Neural cell (in vitro differentiated cells): Measurements from ENCODE around the gene SARS1. TPM values are rescaled to one million over a fixed set of nuclear protein-coding genes. Genes with fewer than 3 reads are reported as not detected.

Experiments
- H2AFZ ChIP-seq: fragments of 200-600, 300-800 bp; sonication (generic), shearing (Covaris generic); 2 replicates; pipeline ENCODE4 v1.6.0; 2014; ENCODE audit warnings: low read depth, mild to moderate bottlenecking, antibody characterized with exemption, low read length, moderate library complexity
- H3F3A ChIP-seq: fragments of 200-600 bp; shearing (Covaris generic); 2 replicates; pipeline ENCODE4 v1.6.1; 2016; ENCODE audit warnings: mild to moderate bottlenecking, moderate library complexity, mixed read lengths, antibody characterized with exemption, low read length; ENCODE audit not compliant: insufficient read depth, poor library complexity, severe bottlenecking
- H3K27ac ChIP-seq: fragments of 200-600, 300-800 bp; sonication (generic), shearing (Covaris generic); 2 replicates; pipeline ENCODE4 v1.5.1; 2014; ENCODE audit warnings: mild to moderate bottlenecking, low read length, moderate library complexity
- H3K27me3 ChIP-seq: fragments of 300-800, 200-600 bp; sonication (generic), shearing (Covaris generic); 2 replicates; pipeline ENCODE4 v1.6.0; 2014; ENCODE audit warnings: mild to moderate bottlenecking, low read depth, low read length, moderate library complexity; ENCODE audit not compliant: insufficient read depth
- H3K36me3 ChIP-seq: fragments of 300-800, 200-600 bp; sonication (generic), shearing (Covaris generic); 2 replicates; pipeline ENCODE4 v1.5.1; 2014; ENCODE audit warnings: mild to moderate bottlenecking, antibody characterized with exemption, low read length, moderate library complexity; ENCODE audit not compliant: insufficient read depth
- H3K4me2 ChIP-seq: fragments of 300-800, 200-600 bp; sonication (generic), shearing (Covaris generic); 2 replicates; pipeline ENCODE4 v1.6.0; 2014; ENCODE audit warnings: mild to moderate bottlenecking, low read length
- H3K4me3 ChIP-seq: fragments of 300-800, 200-600 bp; sonication (generic), shearing (Covaris generic); 2 replicates; pipeline ENCODE4 v1.5.1; 2014; ENCODE audit warnings: mild to moderate bottlenecking, low read length, moderate library complexity
- H3K79me2 ChIP-seq: fragments of 200-600 bp; shearing (Covaris generic); replicated peaks from 2 replicates; pipeline ENCODE4 v1.6.0; 2014; ENCODE audit warnings: mild to moderate bottlenecking, low read length, moderate library complexity; ENCODE audit not compliant: insufficient read depth
- H3K9ac ChIP-seq: fragments of 300-800, 200-600 bp; sonication (generic), shearing (Covaris generic); 2 replicates; pipeline ENCODE4 v1.6.1; 2016; ENCODE audit warnings: mild to moderate bottlenecking, low read length, mixed read lengths
- H3K9me2 ChIP-seq: fragments of 200-600 bp; shearing (Covaris generic); 2 replicates; pipeline ENCODE4 v1.6.1; 2016; ENCODE audit warnings: mild to moderate bottlenecking, low read length, mixed read lengths; ENCODE audit not compliant: insufficient read depth
- H3K9me3 ChIP-seq: fragments of 200-600, 300-800 bp; sonication (generic), shearing (Covaris generic); 2 replicates; pipeline ENCODE4 v1.6.1; 2016; ENCODE audit warnings: mild to moderate bottlenecking, mixed run types, low read length, moderate library complexity, mixed read lengths
- H4K20me1 ChIP-seq: fragments of 200-600 bp; shearing (Covaris generic); 2 replicates; pipeline ENCODE4 v1.6.1; 2016; ENCODE audit warnings: mild to moderate bottlenecking, mixed run types; ENCODE audit not compliant: insufficient read depth
- EP300 ChIP-seq: fragments of 450-650 bp; conservative IDR thresholded peaks from 2 replicates; pipeline ENCODE4 v1.6.1; 2014; ENCODE audit warnings: antibody characterized with exemption, mild to moderate bottlenecking, moderate library complexity; ENCODE audit not compliant: poor library complexity, severe bottlenecking
- EZH2 ChIP-seq: fragments of 200-600, 300-800 bp; shearing (Covaris generic), sonication (generic); IDR thresholded peaks from 2 replicates; pipeline ENCODE4 v1.6.1; 2014; ENCODE audit warnings: antibody characterized with exemption, low read length, borderline replicate concordance, mild to moderate bottlenecking; ENCODE audit not compliant: insufficient read depth, poor library complexity, severe bottlenecking
- MXI1 ChIP-seq: fragments of 450-650 bp; conservative IDR thresholded peaks from 2 replicates; pipeline ENCODE4 v1.6.1; 2014; ENCODE audit warnings: antibody characterized with exemption, mild to moderate bottlenecking; ENCODE audit not compliant: poor library complexity, severe bottlenecking
- POLR2AphosphoS5 ChIP-seq: IDR thresholded peaks from 2 replicates; pipeline ENCODE4 v1.6.1; 2012
- RAD21 ChIP-seq: fragments of 450-650 bp; conservative IDR thresholded peaks from 2 replicates; pipeline ENCODE4 v1.6.1; 2014; ENCODE audit warnings: antibody characterized with exemption, mild to moderate bottlenecking, moderate library complexity
- SMC3 ChIP-seq: fragments of 450-650 bp; conservative IDR thresholded peaks from 2 replicates; pipeline ENCODE4 v1.6.1; 2014; ENCODE audit warnings: antibody characterized with exemption, mild to moderate bottlenecking, moderate library complexity; ENCODE audit not compliant: poor library complexity
- TAF1 ChIP-seq: IDR thresholded peaks from 2 replicates; pipeline ENCODE4 v1.6.1; 2012; ENCODE audit warnings: low read depth
- polyA plus RNA-seq: library from polyadenylated mRNA; depleted of rRNA; stranded (reverse); fragments of >200 nt; gene quantifications from 2 replicates; pipeline ENCODE4 v1.2.3, GENCODE V29; 2014
- TF ChIP-seq, protein P1 (sequence below): IDR thresholded peaks from 2 replicates; pipeline ENCODE4 v1.6.1; 2012; ENCODE audit warnings: borderline replicate concordance
- TF ChIP-seq, protein P2 (sequence below): fragments of 450-650 bp; IDR thresholded peaks from 2 replicates; pipeline ENCODE4 v1.5.1; 2014; ENCODE audit warnings: antibody characterized with exemption, mild to moderate bottlenecking, moderate library complexity; ENCODE audit not compliant: poor library complexity, severe bottlenecking

SARS1 gene
- polyA plus RNA-seq, 1 donor from 2014 or later: 281 TPM

DNA sequence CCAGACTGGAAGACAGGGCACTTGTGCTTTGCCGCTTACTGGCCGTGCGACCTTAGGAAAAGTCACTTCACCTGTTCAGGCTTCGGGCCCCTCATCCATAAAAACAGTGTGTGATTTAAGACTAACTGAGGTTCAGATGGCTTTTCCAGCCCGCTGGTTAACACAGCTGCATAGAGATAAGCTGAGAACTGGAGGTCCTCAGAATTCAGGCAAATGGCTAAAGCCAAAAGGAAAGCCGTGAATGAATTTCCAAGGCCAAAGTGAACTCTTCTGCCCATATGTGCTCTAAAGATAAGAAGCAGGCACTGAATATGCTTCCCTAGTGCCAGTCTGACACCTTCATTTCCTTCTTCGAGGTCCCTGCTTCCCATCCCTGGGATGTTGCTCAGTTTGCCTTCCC is 23.5 kb upstream of the SARS1 start:
- TF ChIP-seq, protein P1, sequence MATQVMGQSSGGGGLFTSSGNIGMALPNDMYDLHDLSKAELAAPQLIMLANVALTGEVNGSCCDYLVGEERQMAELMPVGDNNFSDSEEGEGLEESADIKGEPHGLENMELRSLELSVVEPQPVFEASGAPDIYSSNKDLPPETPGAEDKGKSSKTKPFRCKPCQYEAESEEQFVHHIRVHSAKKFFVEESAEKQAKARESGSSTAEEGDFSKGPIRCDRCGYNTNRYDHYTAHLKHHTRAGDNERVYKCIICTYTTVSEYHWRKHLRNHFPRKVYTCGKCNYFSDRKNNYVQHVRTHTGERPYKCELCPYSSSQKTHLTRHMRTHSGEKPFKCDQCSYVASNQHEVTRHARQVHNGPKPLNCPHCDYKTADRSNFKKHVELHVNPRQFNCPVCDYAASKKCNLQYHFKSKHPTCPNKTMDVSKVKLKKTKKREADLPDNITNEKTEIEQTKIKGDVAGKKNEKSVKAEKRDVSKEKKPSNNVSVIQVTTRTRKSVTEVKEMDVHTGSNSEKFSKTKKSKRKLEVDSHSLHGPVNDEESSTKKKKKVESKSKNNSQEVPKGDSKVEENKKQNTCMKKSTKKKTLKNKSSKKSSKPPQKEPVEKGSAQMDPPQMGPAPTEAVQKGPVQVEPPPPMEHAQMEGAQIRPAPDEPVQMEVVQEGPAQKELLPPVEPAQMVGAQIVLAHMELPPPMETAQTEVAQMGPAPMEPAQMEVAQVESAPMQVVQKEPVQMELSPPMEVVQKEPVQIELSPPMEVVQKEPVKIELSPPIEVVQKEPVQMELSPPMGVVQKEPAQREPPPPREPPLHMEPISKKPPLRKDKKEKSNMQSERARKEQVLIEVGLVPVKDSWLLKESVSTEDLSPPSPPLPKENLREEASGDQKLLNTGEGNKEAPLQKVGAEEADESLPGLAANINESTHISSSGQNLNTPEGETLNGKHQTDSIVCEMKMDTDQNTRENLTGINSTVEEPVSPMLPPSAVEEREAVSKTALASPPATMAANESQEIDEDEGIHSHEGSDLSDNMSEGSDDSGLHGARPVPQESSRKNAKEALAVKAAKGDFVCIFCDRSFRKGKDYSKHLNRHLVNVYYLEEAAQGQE: no peak
- no peak for TF ChIP-seq MXI1
- TF ChIP-seq, protein P2, sequence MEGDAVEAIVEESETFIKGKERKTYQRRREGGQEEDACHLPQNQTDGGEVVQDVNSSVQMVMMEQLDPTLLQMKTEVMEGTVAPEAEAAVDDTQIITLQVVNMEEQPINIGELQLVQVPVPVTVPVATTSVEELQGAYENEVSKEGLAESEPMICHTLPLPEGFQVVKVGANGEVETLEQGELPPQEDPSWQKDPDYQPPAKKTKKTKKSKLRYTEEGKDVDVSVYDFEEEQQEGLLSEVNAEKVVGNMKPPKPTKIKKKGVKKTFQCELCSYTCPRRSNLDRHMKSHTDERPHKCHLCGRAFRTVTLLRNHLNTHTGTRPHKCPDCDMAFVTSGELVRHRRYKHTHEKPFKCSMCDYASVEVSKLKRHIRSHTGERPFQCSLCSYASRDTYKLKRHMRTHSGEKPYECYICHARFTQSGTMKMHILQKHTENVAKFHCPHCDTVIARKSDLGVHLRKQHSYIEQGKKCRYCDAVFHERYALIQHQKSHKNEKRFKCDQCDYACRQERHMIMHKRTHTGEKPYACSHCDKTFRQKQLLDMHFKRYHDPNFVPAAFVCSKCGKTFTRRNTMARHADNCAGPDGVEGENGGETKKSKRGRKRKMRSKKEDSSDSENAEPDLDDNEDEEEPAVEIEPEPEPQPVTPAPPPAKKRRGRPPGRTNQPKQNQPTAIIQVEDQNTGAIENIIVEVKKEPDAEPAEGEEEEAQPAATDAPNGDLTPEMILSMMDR: no peak
- no peak for TF ChIP-seq EZH2
- no peak for TF ChIP-seq SMC3
- TF ChIP-seq POLR2AphosphoS5: no peak
- TF ChIP-seq TAF1: no peak
- TF ChIP-seq EP300: no peak
- TF ChIP-seq RAD21: no peak
- no peaks in the 10 kb centered on the region for H3F3A ChIP-seq
- no peaks in the 10 kb centered on the region for H3K36me3 ChIP-seq
- H3K79me2 ChIP-seq: no peaks in the 10 kb centered on the region
- H3K9me3 ChIP-seq: no peaks in the 10 kb centered on the region
- H3K4me2 ChIP-seq: no peak overlapping the region
- no peaks in the 10 kb centered on the region for H4K20me1 ChIP-seq
- H3K27me3 ChIP-seq: no peaks in the 10 kb centered on the region
- H2AFZ ChIP-seq: no peak overlapping the region
- H3K27ac ChIP-seq: no peak overlapping the region
- H3K9ac ChIP-seq: no peak overlapping the region
- no peak overlapping the region for H3K4me3 ChIP-seq
- H3K9me2 ChIP-seq: no peaks in the 10 kb centered on the region

DNA sequence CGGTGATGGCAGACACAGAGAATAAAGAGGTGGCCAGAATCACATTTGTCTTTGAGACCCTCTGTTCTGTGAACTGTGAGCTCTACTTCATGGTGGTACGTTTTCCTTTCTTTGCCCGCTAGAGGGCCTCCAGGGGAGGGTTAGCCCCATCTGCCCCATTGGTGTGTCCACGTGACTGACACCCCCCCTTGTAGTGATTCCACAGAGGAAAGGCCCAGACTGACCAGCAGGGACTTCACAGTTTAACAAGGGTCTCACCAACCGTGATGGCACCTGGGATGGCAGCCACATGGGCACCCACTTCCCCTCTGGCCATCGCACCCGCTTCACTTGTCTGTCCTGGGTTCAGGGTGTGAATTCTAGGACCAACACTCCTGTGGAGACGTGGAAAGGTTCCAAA is 22.3 kb upstream of the SARS1 start:
- no peaks in the 10 kb centered on the region for H4K20me1 ChIP-seq
- no peaks in the 10 kb centered on the region for H3K9me3 ChIP-seq
- no peak overlapping the region for H3K4me2 ChIP-seq
- H3K36me3 ChIP-seq: no peaks in the 10 kb centered on the region
- TF ChIP-seq SMC3 (no peak), POLR2AphosphoS5 (no peak), TAF1 (no peak)
- no peak overlapping the region for H3K27ac ChIP-seq
- H3K79me2 ChIP-seq: no peaks in the 10 kb centered on the region
- H3K4me3 ChIP-seq: no peak overlapping the region
- no peaks in the 10 kb centered on the region for H3K9me2 ChIP-seq
- H3K9ac ChIP-seq: no peak overlapping the region
- H3F3A ChIP-seq: no peaks in the 10 kb centered on the region
- no peak overlapping the region for H2AFZ ChIP-seq
- no peaks in the 10 kb centered on the region for H3K27me3 ChIP-seq

DNA sequence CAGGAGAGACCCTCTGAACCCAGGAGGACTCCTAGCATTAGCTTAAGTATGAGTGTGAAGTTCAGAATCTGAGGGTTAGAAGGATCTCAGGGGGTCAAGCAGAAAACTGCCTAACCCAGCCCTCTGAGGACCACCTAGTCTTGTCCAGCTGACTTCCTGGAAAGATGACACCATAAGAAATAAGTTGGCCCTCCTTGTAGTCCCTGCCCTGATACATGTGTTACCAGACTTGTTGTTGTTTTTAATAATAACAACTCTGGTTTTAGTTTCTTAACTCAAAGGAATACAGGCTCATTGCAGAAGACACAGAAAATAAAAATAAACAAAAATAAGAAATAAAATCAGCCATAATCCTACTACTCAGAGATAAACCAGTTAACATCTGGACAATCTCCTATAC is 21.8 kb upstream of the SARS1 start:
- Histone ChIP-seq H3K9me2 (no peaks in the 10 kb centered on the region), H3K79me2 (no peaks in the 10 kb centered on the region), H3K4me3 (no peak overlapping the region), H3K4me2 (no peak overlapping the region), H3F3A (no peaks in the 10 kb centered on the region), H2AFZ (no peak overlapping the region), H3K9me3 (no peaks in the 10 kb centered on the region), H3K36me3 (no peaks in the 10 kb centered on the region), H4K20me1 (no peaks in the 10 kb centered on the region), H3K27ac (no peak overlapping the region), H3K27me3 (no peaks in the 10 kb centered on the region), H3K9ac (no peak overlapping the region)
- no peak for TF ChIP-seq SMC3
- TF ChIP-seq EP300: no peak
- no peak for TF ChIP-seq MXI1
- TF ChIP-seq, protein P1: no peak
- no peak for TF ChIP-seq TAF1
- no peak for TF ChIP-seq POLR2AphosphoS5
- no peak for TF ChIP-seq EZH2
- no peak for TF ChIP-seq RAD21
- TF ChIP-seq, protein P2: no peak
